ENCODE results near the gene SPINT2. TPM values are rescaled to one million over a fixed set of nuclear protein-coding genes. Genes with fewer than 3 reads are reported as not detected.
"Not testable (repeated sequence)": the region's sequence is repeated elsewhere in the genome, so short reads cannot be mapped to it uniquely, and the experiment has no call there.

The SPINT2 gene
- total RNA-seq, 1 experiment from 2014 or later: 1.1 TPM

- DNase-seq (ENCODE audit: low spot score): no peak
Measured at GRCh38 chr19:38319421-38320258, 55.3 kb downstream of the SPINT2 start, which contains the start of gene KCNK6. TSS of gene KCNK6 (plus strand) at chr19:38319845. CDS start at chr19:38319951, 106 bp downstream.

GRCh38 chr19:38320969-38321339 lies 56.6 kb downstream of the SPINT2 start:
- DNase-seq (ENCODE audit: low spot score): no peak

GRCh38 chr19:38321646-38322196 lies 57.3 kb downstream of the SPINT2 start:
- no peak for DNase-seq (ENCODE audit: low spot score)

GRCh38 chr19:38323291-38323690 lies 58.9 kb downstream of the SPINT2 start:
- DNase-seq (ENCODE audit: low spot score): no peak

- no peak for DNase-seq (ENCODE audit: low spot score)
Measured at GRCh38 chr19:38324431-38324830, 60.1 kb downstream of the SPINT2 start.

GRCh38 chr19:38326591-38326990 lies 62.2 kb downstream of the SPINT2 start:
- DNase-seq (ENCODE audit: low spot score): no peak

GRCh38 chr19:38329651-38330050 lies 65.3 kb downstream of the SPINT2 start:
- no peak for DNase-seq (ENCODE audit: low spot score)

- DNase-seq (ENCODE audit: low spot score): no peak
Measured at GRCh38 chr19:38331728-38332127, 67.4 kb downstream of the SPINT2 start.

GRCh38 chr19:38333245-38333644 lies 68.9 kb downstream of the SPINT2 start:
- no peak for DNase-seq (ENCODE audit: low spot score)

GRCh38 chr19:38335949-38336637 lies 71.7 kb downstream of the SPINT2 start:
- peak; percentile 97 for DNase-seq (ENCODE audit: low spot score)

GRCh38 chr19:38336638-38337359 lies 72.4 kb downstream of the SPINT2 start:
- peak; percentile 92 for DNase-seq (ENCODE audit: low spot score)

- no peak for DNase-seq (ENCODE audit: low spot score)
Measured at GRCh38 chr19:38337360-38337653, 72.9 kb downstream of the SPINT2 start.

- not testable (repeated sequence) for DNase-seq (ENCODE audit: low spot score)
Measured at GRCh38 chr19:38339011-38339410, 74.6 kb downstream of the SPINT2 start.

- no peak for DNase-seq (ENCODE audit: low spot score)
Measured at GRCh38 chr19:38340927-38341326, 76.6 kb downstream of the SPINT2 start.

Other genes starting within 250 kb of the SPINT2 start
- gene DPF1, start 40.4 kb upstream of the SPINT2 start, total RNA-seq (2014; rRNA removed; shearing (Covaris generic)): 5.1 and 7.2 TPM in 2 replicates
- not detected in 2 replicates for gene PPP1R14A, start 8.2 kb upstream of the SPINT2 start, total RNA-seq (2014; rRNA removed; shearing (Covaris generic))
- gene C19orf33, start 39.7 kb downstream of the SPINT2 start, total RNA-seq (2014; rRNA removed; shearing (Covaris generic)): 2.7 TPM in 1 of 2 replicates, not detected in the other
- 138 and 146 TPM in 2 replicates for gene YIF1B, start 51.4 kb downstream of the SPINT2 start, total RNA-seq (2014; rRNA removed; shearing (Covaris generic))
- 0.04 TPM in 1 of 2 replicates, not detected in the other for gene KCNK6, start 55.3 kb downstream of the SPINT2 start, total RNA-seq (2014; rRNA removed; shearing (Covaris generic))
- 2.0 TPM in 1 of 2 replicates, not detected in the other for gene CATSPERG, start 71.3 kb downstream of the SPINT2 start, total RNA-seq (2014; rRNA removed; shearing (Covaris generic))
- 743 and 838 TPM in 2 replicates for gene PSMD8, start 110.0 kb downstream of the SPINT2 start, total RNA-seq (2014; rRNA removed; shearing (Covaris generic))
- 0.08 and 0.14 TPM in 2 replicates for gene GGN, start 123.5 kb downstream of the SPINT2 start, total RNA-seq (2014; rRNA removed; shearing (Covaris generic))
- 0.10 and 1.4 TPM in 2 replicates for gene SPRED3, start 124.1 kb downstream of the SPINT2 start, total RNA-seq (2014; rRNA removed; shearing (Covaris generic))
- 15.6 and 19.7 TPM in 2 replicates for gene FAM98C, start 138.5 kb downstream of the SPINT2 start, total RNA-seq (2014; rRNA removed; shearing (Covaris generic))
- 0.62 TPM in 1 of 2 replicates, not detected in the other for gene RASGRP4, start 161.6 kb downstream of the SPINT2 start, total RNA-seq (2014; rRNA removed; shearing (Covaris generic))
- gene RYR1, start 169.1 kb downstream of the SPINT2 start, total RNA-seq (2014; rRNA removed; shearing (Covaris generic)): not detected in 2 replicates

Data from H4 (cell line).